GM19238 (cell line): ENCODE measurements around the gene TRAPPC10.
A peak's percentile ranks its signal among the peaks of the same experiment; 100 is the strongest.

Experiments used
- DNase-seq: peaks from one replicate; pipeline ENCODE4 v3.0.0; 2011; ENCODE audit warnings: low spot score; ENCODE audit not compliant: insufficient read length

The TRAPPC10 gene

DNA sequence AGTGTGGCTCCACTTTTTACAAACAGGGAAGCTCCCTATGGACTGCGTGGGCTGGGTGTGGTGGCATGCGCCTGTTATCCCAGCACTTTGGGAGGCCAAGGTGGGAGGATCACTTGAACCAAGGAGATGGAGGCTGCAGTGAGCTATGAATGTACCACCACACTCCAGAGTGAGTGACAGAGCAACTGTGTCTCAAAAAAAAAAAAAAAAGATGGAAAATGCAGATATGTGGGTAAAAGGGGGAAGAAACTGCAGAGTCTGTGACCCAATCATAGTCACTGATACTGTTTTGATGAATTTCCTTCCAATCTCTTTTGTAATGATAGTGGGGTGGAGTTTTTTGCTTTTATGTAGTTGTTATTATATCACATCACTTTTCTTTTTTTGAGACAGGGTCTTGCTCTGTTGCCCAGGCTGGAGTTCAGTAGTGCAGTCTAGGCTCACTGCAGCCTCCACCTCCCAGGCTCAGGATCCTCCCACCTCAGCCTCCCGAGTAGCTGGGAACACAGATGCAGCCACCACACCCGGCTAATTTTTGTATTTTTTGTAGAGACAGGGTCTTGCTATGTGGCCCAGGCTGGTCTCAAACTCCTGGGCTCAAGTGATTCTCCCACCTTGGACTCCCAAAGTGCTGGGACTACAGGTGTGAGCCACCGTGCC lies 8.7 kb upstream of the TRAPPC10 start:
- no peak for DNase-seq

DNA sequence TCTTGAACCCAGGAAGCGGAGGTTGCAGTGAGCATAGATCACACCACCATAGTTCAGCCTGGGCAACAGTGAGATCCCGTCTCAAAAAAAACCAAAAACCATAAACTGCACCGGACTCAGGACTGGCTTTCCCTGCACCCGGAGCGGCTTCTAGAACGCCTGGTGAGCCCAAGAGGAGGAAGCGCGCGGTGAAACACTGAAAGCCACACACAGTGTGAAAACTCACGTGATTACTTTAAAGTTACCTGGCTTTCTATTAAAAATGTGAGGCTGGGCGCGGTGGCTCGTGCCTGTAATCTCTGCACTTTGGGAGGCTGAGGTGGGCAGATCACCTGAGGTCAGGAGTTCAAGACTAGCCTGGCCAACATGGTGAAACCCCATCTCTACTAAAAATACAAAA lies 7.0 kb upstream of the TRAPPC10 start:
- no peak for DNase-seq

DNA sequence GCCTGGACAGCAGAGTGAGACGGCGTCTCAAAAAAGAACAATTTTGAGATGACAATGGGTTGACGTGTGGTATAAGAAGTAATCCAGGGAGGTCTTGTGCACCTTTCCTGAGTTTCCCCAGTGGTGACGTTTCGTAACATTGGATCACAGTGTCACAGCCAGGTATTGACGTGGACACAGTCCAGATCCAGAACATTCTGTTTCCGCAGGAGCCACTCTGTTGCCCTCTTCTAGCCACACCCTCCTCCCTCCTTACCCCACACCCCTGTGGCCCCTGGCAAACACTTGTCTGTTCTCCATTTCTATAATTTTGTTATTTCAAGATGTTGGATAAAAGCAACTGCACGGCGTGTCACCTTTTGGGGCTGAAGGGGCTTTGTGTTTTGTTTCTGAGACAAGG lies 6.5 kb upstream of the TRAPPC10 start:
- DNase-seq: no peak

DNA sequence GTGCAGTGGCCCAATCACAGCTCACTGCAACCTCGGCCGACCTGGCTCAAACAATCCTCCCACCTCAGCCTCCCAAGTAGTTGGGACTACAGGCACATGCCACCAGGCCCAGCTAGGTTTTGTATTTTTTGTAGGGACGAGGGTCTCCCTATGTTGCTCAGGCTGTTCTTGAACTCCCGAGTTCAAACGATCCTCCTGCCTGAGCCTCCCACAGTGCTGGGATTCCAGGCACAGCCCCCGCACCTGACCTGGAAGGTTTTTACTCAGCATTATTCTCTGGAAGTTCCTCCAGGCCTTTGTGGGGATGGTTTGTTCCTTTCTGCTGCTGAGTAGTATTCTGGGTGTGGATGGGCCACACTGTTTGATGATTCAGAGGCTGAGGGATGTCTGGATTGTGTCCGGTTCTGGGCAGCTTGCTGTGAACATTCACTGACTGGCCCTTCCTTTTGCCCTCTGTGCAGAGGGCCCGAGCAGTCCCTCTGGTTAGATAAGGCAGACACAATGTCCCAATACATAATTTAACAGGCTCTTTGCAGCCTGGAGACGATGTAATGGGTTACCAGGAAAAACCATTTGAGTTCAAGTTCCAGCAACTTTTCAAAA lies 6.0 kb upstream of the TRAPPC10 start:
- DNase-seq: no peak

DNA sequence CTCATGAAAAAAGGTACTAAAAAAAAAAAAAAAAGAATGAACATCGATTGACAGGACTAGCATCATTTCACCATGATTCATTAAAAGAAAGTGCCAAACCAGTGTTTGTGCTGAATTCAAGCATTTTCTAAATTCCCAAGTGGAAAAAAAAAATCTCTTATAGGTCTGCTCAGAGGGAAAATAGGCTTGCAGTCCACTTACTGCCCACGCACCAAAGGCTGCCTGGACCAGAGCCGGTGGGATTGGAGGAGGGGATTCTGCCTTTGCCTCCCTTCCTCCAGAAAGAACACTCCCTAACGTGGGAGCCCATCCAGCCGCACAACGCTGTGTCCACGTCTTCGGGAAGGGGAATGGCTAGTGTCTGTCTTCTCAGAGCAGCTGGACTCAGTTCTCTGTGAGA lies 5.5 kb upstream of the TRAPPC10 start:
- no peak for DNase-seq

DNA sequence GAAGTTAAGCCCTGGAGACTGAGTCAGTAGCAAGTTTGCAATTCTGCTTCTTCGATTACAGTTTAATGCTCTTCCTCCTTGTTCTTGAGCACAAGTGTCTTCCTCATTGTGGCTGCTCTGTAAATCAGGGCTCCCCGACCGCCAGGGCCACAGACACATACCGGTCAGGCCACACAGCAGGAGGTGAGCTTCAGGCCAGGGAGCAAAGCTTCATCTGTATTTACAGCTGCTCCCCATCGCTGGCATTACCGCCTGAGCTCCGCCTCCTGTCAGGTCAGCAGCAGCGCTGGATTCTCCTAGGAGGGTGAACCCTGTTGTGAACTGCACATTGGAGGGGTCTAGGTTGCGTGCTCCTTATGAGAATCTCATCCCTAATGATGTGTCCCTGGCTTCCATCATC lies 1.7 kb upstream of the TRAPPC10 start:
- DNase-seq: no peak

DNA sequence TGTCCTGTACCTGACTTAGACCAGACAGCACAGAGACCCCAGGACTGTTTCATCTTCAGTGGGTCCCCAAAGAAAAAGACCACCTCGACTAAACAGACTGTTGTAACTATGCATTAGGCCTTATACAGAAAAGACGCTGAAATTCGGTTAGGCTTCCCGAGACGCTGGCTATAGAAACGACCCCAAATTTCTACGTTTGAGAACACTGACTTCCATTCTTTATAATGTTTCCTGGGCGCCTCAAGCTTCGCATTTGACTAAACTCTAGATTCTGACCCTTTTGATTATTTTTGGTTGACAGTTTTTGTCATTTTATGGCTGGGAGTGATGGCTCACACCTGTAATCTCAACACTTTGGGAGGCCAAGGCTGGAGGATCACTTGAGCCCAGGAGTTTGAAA lies 986 bp upstream of the TRAPPC10 start:
- DNase-seq: no peak

DNA sequence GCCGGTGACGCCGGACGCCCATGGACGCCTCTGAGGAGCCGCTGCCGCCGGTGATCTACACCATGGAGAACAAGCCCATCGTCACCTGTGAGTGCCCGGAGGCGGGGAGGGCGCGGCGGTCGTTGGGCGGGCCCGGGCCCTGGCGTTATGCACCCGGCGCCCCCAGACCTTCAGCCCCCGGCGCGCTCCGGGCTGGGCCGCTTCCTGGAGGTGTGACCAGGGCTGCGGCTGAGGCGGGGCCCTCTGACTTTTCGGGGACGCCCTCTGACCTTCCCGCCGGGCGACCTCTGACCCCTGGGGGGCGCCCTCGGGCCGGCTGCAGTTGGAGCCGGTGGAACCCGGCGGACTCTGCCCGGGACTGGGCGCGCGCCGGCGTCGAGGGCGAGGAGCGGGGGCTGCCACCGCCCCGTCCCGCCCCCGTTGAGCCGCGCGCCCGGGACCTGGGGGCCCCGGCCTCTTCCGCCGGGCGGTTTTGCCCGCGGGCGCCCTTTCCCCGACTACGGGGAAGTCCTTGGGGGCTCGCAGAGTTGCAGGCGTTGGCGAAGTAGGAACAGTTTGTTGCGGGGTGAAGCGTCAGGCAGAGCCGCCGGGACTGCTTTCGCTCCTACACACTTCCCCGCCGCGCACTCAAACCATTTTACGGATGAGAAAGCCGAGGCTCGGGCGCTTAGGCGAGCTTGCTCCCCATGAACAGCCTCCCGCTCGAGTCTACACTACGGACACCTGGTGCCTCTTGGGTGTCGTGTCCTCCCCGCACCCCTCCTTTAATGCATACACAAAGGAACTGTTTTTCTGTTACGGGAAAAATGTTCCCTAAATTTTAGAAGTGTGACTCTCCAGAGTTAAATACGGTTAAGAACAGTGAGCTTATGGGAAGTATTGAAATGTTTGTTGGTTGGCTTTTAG lies 618 bp downstream of the TRAPPC10 start:
- peak; percentile 83 for DNase-seq

DNA sequence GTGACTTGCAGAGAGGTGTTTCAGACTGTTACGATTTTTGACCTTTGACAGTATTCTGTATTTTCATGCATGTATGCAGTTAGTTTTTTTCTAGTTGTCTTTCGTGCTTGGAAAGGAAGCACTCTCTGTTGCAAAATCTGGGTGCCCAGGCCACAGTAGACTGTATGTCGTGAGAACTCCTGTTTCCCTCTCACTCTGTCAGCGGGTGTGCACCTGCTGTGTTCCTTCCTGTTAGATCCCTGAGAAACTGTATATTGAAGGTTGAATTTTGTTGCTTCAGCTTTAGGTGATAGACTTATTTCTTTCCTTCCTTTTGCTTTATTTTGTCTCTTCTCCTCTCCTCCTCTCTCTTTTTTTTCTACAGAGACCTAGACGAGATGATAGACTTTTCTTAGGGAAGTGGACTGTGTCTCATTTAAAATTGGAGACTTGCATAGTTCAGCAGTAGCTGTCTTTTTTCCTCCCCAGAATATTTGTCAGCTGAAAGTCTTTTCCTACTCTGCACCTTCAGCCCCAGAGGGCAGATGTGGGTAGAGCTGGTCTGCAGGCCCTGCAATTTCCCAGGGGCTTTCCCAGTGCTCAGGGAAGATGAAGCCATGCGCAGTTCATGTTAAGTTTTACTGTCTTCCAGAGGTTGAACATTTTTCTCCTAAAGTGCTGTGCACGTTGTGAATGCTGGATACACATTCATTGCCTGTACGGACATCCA lies 1.4 kb downstream of the TRAPPC10 start:
- DNase-seq: no peak

DNA sequence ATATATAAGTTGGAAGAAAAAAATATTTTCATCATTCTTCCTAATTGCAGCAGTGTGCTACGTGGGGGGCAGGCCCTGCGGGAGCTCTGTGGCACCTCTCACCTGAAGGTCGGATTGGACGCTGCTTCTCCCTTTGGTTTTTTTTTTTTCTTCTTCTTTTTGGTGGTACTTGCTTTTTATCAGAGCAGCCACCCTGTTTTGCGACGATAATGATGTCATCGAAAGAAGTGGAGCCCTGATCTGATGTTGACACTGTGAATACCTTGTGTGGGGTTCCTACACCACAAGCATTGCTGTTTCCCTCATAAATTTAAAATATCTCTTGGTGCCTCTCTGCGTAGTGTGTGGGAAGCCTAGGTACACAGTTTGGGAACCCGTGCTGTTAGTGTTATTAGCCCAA lies 5.5 kb downstream of the TRAPPC10 start:
- no peak for DNase-seq

DNA sequence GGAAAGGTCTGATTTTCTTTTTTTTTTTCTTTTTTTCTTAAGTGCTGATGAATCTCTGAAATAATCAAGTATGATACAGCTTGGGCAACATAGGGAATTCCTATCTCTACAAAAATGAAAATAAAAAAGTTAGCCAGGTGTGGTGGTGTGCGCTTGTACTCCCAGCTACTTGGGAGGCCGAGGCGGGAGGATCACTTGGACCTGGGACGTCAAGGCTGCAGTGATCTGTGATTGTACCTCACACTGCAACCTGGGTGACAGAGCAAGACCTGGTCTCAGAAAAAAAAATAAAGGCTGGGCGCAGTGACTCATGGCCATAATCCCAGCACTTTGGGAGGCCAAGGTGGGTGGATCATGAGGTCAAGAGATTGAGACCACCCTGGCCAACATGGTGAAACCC lies 6.0 kb downstream of the TRAPPC10 start:
- DNase-seq: no peak

DNA sequence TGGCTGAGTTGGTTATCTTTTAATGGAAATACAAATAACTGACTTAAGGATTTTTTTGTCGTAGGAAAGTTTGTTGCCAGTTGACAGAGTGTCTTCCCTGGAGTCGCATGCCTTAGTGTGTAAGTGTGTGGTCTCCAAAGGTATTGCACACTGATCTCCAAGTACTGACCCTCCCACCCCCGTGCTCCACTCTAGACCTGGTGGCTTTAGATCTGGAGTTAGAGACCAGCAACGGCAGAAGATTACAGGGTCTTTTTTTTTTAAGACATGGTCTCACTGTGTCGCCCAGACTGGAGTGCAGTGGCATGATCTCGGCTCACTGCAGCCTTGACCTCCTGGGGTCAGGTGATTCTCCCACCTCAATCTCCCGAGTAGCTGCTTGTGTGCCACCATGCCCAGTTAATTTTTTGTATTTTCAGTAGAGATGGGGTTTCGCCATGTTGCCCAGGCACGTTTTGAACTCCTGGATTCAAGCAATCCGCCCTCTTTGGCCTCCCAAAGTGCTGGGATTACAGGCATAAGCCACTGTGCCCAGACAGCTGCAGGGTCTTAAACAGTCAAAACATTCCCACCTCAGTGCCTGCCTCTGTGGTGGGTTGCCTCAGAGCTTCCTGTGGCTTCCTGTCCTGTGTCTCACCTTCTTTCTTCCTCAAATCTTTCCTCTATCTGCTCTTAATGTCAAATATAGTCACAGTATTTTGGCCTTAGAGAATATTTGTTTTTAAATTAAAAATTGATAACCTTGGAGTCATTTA lies 6.9 kb downstream of the TRAPPC10 start:
- DNase-seq: no peak

DNA sequence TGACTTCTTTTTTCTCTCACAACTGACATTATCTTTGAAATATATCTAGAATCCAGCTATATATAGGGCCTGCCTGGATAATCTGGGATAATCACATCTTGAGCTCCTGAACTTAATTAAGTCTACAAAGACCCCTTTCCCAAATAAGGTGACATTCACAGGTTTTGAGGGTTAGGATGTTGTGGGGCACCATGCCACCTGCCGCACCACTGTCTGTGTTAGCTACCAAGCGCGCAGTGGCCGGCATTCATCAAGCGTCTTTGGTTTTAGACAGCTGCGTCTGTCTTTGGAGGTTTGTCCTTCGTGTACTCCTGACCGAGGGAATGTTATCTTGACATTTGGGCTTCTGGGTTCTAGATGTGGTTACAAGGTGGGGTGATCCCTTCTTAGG lies 7.5 kb downstream of the TRAPPC10 start:
- no peak for DNase-seq

DNA sequence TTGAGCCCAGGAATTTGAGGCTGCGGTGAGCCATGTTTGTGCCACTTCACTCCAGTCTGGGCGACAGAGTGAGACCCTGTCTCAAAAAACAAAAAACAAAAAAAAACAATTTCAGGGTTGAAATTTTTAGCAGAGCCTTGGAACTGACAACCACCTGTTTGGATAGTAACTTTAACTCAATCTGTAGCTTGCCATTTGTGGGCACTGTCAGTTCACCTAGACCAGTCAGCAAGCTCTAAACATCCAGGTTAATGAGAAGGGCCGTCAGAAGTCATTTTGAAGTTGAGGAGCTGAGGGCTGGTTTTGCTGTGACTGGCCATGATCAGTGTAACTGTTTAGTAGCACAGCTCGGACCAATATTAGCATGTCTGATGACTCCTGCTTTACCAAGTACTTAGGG lies 8.4 kb downstream of the TRAPPC10 start:
- no peak for DNase-seq

DNA sequence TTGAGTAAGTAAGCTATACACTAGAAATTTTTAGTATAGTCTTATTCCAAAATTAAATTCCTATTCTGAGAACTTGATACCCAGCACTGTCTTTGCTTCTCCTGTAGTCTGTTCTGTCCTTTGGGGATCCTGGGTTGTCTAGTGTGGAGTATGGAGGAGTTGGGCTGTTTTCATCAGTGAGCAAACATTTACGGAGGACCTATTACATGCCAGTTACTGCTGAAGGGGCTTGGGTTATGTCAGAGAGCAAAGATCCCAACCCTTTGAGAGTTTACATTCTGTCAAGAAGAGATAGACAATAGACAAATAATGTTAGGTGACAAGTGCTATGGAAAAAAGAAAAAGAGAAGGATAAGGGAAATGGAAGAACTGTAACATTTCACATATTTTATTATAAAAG lies 9.0 kb downstream of the TRAPPC10 start:
- DNase-seq: no peak

DNA sequence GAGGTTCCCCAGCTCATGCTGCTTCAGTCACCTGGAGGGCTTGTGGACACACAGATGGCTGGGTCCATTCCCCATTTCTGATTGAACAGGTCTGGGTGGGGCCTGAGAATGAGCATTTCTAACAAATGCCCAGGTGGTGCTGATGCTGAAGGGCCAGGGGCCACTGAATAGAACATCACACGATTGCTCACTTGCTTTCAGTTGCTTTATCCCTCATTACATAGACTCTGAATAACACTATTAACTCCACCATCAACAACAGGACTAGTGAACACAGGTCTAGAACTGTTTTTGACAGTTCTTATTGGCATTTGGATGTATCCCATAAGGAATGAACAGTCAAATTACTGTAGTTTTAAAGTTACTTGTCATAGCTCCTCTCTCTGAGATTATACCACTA lies 12.1 kb downstream of the TRAPPC10 start:
- no peak for DNase-seq

DNA sequence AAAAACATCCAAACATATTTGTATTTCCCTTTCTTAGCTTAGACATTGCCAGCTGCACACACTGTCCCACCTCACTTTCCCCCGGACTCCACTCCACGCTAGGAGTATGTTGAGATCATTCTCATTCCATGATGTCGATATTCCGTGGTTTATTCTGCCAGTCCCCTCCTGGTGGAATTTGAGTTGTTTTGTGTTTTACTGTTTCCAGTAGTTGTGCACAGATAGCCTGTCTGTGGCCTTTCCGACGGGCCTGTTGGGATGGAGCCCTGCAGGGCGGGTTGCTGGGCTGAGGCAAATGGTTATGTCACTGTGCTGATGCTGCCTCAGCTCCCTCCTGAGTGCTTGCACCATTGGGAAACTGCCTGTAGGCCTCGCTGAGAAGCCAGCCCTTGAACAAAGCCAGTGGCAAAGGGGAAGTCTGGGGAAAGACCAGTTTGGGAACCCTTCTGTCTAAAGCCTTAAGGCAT lies 12.8 kb downstream of the TRAPPC10 start:
- no peak for DNase-seq

DNA sequence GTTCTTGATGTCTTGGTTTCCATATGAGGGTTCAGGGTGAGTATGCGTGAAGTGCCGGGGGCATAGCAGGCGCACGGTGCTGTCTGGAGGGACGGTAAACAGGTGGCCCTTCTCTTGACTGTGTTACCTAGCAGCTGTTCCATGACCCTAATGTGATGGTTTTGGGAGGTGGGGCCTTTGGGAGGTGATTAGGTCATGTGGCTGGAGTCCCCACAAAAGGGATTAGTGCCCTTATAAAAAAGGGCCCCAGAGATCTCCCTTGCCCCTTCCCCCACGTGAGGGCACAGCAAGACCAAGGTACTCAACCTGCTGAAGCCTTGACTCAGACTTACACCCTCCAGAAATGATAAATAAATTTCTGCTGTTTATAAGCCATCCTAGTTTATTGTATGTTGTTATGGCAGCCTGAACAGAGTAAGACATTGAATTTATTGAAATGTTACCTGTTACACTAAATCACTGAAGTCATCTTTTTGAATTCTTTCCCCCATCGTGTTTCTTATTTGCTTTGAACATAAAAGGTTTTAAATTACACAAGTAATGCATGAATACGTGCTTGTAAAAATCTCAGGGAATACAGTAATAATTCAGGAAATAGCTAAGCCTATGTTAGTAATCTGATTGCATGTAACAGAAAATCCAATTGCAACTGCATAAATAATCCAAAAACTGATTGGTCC lies 15.6 kb downstream of the TRAPPC10 start:
- no peak for DNase-seq

DNA sequence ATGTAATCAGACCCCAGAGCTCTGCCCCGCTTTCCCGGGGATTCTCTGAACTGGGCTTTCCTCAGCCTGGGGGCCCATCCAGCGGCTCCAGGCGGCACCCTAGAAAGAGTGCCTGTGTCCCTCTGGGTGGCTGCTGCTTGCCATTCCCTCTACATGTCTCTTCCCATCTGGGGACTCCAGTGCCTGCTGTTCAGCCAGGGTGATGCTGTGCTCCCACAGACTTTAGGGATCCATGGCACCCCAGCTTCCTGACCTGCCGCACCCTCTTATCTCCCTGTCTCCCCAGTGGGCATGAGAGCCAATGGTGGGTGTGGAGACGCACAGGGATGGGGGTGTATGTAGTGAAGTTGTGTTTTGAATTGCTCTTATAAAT lies 16.2 kb downstream of the TRAPPC10 start:
- no peak for DNase-seq

DNA sequence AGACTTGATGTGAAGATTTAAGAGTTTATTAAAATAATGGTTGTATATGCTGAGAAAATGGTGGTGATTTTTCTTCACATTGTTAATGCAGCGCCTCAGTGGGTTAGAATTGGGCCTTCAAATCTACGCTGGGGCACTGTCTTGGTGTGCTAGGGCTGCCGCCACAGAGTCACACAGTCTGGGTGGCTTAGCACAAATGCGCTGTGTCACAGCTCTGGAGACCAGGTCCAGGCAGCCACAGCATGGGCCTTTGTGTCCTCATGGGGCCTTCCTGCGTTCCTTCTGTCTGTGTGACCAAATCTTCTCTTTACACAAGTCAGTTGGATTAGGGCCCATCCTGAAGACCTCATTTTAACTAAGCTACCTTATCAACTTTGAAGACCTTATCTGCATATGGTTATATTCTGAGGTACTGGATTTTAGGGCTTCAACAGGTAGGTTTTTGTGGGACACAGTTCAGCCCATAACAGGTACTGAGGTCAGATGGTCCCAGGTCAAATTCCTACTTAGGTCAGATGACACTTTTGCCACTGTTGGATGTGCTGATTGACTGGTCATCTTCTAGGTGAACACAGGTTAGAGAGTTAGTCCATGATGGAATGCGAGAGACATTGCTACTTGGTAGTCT lies 17.5 kb downstream of the TRAPPC10 start:
- no peak for DNase-seq
